HepG2 (cell line): ENCODE data around the gene SNAPIN. TPM values are rescaled to one million over a fixed set of nuclear protein-coding genes. Genes with fewer than 3 reads are reported as not detected.

Experiments used
- BRD4 ChIP-seq: sonication (generic); formaldehyde crosslinking; IDR thresholded peaks from 2 replicates; pipeline ENCODE4 v1.4.0; 2020; ENCODE audit warnings: missing genetic modification reagents
- CBFB ChIP-seq: sonication (generic); formaldehyde crosslinking; IDR thresholded peaks from 2 replicates; pipeline ENCODE4 v1.4.0; 2020; ENCODE audit warnings: missing genetic modification reagents
- DPF2 ChIP-seq: sonication (generic); formaldehyde crosslinking; IDR thresholded peaks from 2 replicates; pipeline ENCODE4 v1.4.0; 2020; ENCODE audit warnings: mild to moderate bottlenecking, low read depth, missing genetic modification reagents, borderline replicate concordance
- FOXK1 ChIP-seq: sonication (generic); formaldehyde crosslinking; IDR thresholded peaks from 2 replicates; pipeline ENCODE4 v1.4.0; 2020; ENCODE audit warnings: low read depth, missing genetic modification reagents, borderline replicate concordance
- FOXK2 ChIP-seq: fragments of 450-650 bp; IDR thresholded peaks from 2 replicates; pipeline ENCODE4 v1.6.1; 2016
- NCOR1 ChIP-seq: fragments of 200-600 bp; sonication (generic); IDR thresholded peaks from 2 replicates; pipeline ENCODE4 v1.7.0; 2017; ENCODE audit warnings: antibody characterized with exemption, low read length, borderline replicate concordance
- ZNF160 ChIP-seq: sonication (generic); formaldehyde crosslinking; IDR thresholded peaks from 2 replicates; pipeline ENCODE4 v1.8.0; 2022; ENCODE audit warnings: mild to moderate bottlenecking, inconsistent platforms, missing genetic modification reagents
- ZNF407 ChIP-seq: sonication (generic); formaldehyde crosslinking; IDR thresholded peaks from one replicate; pipeline ENCODE4 v1.5.1; 2020; ENCODE audit warnings: mild to moderate bottlenecking, missing genetic modification reagents; ENCODE audit errors: not compliant biosample characterization
- ZNF556 ChIP-seq: sonication (generic); formaldehyde crosslinking; IDR thresholded peaks from 2 replicates; pipeline ENCODE4 v1.4.0; 2020; ENCODE audit warnings: mild to moderate bottlenecking, missing genetic modification reagents, borderline replicate concordance
- ZSCAN21 ChIP-seq: sonication (generic); formaldehyde crosslinking; IDR thresholded peaks from 2 replicates; pipeline ENCODE4 v1.8.0; 2022; ENCODE audit warnings: mild to moderate bottlenecking, missing genetic modification reagents, moderate library complexity, borderline replicate concordance
- polyA plus RNA-seq, 8 experiments: library from polyadenylated mRNA; depleted of rRNA in 3 of 8; stranded (reverse) in 7 of 8; unstranded in 1 of 8; fragments of >200 nt; fragmentation: Illumina TruSeq in 4 of 8; extraction: Trizol in 4 of 8; gene quantifications; 2 replicates each; pipeline versions ENCODE4 v1.2.1 to v1.2.3, GENCODE V29; 2011 to 2016; ENCODE audit warnings: low read depth in 4 of 8, missing spikeins in 1 of 8, mixed read lengths in 1 of 8; ENCODE audit not compliant: insufficient read depth in 1 of 8
- total RNA-seq, 5 experiments: library from RNA; depleted of rRNA; stranded (reverse); fragments of >200 nt; fragmentation: Illumina TruSeq; extraction: Trizol; gene quantifications; 2 replicates each; pipeline ENCODE4 v1.2.3, GENCODE V29; 2016; ENCODE audit warnings: low read depth in 1 of 5
- TF ChIP-seq, protein P1 (sequence below), 2 experiments: sonication (generic) in 1 of 2; formaldehyde crosslinking in 1 of 2; IDR thresholded peaks; 2 replicates each; pipeline versions ENCODE4 v1.4.0 to v1.6.1; 2018 to 2020; ENCODE audit warnings: missing genetic modification reagents in 2 of 2, borderline replicate concordance in 1 of 2, low read depth in 1 of 2, mild to moderate bottlenecking in 1 of 2, missing biosample characterization in 1 of 2
- TF ChIP-seq, protein P2 (sequence below): IDR thresholded peaks from 2 replicates; pipeline ENCODE4 v1.6.1; 2016; ENCODE audit warnings: mild to moderate bottlenecking, missing biosample characterization, missing genetic modification reagents
- TF ChIP-seq, protein P3 (sequence below): sonication (generic); formaldehyde crosslinking; IDR thresholded peaks from 2 replicates; pipeline ENCODE4 v1.5.0; 2020; ENCODE audit warnings: missing genetic modification reagents

SNAPIN gene
- total and polyA plus RNA-seq, 2 of the 13 experiments (the other 11 are each of a cell fraction or from before 2014, with no cell fraction given): 23.9 to 25.7 TPM

DNA sequence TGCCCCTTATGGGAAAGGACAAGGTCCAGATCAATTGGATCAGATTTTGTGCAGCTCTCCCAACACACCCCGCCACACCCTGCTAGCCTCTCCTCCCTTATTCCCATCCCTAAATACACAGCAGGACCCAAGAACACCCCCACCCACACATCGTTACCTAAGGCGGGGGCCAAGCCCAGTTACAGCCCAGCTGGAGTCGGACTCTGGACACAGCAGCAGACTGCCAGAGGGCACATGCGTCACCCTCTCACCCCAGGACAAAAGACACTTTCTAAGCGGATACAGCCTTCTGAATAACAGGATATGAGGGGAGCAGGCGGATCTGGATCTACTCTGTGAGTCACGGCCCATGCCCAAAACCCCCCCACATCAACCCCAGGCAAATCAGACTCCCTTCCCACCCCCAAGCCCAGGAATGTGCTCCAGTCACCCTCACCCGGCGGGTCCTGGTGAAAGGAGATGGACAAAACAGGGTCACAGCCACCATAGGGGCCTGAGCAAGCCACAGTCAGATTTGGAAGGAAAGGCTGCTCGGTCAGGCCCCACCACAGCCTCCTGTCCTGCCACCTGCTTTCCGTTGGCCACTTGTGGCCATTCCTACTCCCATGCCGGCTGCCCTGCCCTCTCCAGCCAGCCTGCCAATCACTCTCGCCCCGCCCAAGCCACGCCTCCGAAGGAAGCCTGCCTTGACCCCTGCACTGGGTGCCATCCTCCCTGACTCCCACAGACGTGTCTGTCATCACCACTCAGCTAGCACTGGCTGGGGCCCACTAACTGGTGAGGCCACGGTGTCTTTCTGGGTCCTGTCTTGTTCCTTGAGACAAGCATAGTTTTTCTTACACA lies 49.5 kb upstream of the SNAPIN start (continued):
- TF ChIP-seq ZSCAN21 (CRISPR knock-in tag): peak; percentile 31
- TF ChIP-seq, protein P1, sequence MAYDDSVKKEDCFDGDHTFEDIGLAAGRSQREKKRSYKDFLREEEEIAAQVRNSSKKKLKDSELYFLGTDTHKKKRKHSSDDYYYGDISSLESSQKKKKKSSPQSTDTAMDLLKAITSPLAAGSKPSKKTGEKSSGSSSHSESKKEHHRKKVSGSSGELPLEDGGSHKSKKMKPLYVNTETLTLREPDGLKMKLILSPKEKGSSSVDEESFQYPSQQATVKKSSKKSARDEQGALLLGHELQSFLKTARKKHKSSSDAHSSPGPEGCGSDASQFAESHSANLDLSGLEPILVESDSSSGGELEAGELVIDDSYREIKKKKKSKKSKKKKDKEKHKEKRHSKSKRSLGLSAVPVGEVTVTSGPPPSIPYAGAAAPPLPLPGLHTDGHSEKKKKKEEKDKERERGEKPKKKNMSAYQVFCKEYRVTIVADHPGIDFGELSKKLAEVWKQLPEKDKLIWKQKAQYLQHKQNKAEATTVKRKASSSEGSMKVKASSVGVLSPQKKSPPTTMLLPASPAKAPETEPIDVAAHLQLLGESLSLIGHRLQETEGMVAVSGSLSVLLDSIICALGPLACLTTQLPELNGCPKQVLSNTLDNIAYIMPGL (CRISPR knock-in tag; IDR thresholded peaks at IDR 0.05; ENCODE audit: borderline replicate concordance in 1 of 2, low read depth in 1 of 2): peak in 1 of 2 experiments; percentile 69; a peak in 3 of 4 replicates
- TF ChIP-seq ZNF556 (CRISPR knock-in tag): peak; percentile 69
- TF ChIP-seq, protein P2, sequence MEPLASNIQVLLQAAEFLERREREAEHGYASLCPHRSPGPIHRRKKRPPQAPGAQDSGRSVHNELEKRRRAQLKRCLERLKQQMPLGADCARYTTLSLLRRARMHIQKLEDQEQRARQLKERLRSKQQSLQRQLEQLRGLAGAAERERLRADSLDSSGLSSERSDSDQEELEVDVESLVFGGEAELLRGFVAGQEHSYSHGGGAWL (CRISPR knock-in tag): no peak
- TF ChIP-seq ZNF160 (CRISPR knock-in tag): no peak
- peak; percentile 18; the same call in 1 of the 2 replicates for TF ChIP-seq FOXK2
- TF ChIP-seq, protein P3, sequence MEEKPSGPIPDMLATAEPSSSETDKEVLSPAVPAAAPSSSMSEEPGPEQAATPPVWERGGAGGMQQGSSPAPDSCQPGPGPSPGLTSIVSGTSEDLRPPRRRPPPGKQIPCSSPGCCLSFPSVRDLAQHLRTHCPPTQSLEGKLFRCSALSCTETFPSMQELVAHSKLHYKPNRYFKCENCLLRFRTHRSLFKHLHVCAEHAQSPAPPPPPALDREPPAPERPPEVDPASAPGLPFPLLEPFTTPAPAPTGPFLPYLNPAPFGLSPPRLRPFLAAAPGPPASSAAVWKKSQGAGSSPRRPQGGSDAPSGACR: peak; percentile 46; the same call in 1 of the 2 replicates
- peak; percentile 71 for TF ChIP-seq DPF2 (CRISPR knock-in tag)
- TF ChIP-seq BRD4 (CRISPR knock-in tag): no peak; the same call in 1 of the 2 replicates
- TF ChIP-seq NCOR1: peak; percentile 70; the same call in 1 of the 2 replicates
- TF ChIP-seq FOXK1: 0 out of 2 replicates have a peak, but pooled peaks have one; percentile 16
- no peak for TF ChIP-seq ZNF407
- 0 out of 2 replicates have a peak, but pooled peaks have one; percentile 16 for TF ChIP-seq CBFB
